Measurements from ENCODE around the gene CLK4.

CLK4 gene

DNA sequence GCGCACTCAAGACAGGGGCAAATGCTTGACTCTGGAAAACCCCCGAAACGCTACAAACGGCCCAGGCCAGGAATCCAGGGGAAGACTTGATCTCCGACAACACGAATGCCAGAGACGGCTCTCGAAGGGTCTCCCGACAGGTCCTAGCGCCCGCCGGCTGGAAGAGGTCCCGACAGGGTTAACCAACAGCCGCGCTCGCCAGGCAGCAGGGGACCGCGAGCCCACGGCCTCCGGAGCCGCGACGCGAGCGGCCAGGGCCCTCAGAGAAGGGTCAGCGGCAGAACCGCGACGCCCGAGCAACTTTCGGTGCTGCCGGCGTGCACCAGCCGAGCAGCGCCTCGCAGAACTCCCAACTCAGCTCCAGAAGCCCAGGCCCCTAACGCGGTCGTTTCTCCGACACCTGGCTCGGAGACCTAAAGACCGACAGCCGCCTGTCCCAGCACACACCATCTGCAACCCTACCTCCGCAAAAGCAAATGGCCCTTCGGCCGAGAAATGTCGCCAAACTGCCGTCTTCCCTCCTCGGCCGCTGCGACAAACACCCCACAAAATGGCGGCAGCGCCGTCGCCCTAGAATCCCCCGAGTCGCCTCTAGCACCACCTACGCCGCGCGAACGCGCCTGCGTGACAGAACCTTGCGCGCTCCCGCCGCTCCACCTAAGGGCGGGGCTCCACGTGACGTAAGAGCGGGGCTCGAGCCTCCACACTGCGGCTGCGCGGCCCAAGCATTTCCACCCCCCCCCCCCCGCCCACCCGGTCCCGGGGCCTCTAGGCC is at the start of gene CLK4:
CLK4 (minus strand) TSS at position 567 of the 775 bp plus-strand sequence. CDS start 3,634 bp downstream, outside the sequence.
- peak; percentile 98 for DNase-seq

DNA sequence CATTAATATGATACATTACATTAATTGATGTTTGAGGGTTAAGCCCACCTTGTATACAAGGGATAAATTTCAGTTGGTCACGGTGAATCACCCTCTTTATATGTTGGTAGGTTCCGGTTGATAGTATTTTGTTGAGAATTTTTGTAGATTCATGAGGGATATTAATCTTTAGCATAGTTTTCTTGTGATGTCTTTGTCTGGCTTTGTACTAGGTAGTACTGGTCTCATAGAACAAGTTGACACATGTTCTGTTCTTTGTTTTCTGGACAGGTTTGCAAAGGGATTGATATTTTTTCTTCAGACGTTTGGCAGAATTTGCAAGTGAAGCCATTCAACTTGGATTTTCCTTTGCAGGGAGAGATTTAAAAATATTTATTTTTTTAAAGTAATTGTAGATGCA is 49.1 kb upstream of the CLK4 start:
- no peak for DNase-seq

DNA sequence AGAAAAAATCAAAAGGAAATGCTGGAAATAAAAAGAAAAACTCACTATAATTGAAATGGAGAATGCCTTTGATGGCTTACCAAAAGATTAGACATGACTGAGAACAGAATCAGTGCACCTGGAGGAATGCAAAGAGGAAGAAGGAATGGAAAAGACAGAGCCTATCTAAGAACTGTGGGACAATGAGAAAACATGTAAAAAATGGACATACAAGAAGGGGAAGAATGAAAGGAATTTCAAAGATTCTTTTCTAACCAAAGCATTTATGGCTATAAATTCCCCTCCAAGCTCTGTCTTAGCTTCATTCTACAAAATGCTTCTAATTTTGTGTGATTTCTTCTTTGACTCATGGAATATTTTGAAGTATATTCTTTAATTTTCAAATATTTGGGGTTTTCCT is 47.5 kb upstream of the CLK4 start:
- DNase-seq: no peak

DNA sequence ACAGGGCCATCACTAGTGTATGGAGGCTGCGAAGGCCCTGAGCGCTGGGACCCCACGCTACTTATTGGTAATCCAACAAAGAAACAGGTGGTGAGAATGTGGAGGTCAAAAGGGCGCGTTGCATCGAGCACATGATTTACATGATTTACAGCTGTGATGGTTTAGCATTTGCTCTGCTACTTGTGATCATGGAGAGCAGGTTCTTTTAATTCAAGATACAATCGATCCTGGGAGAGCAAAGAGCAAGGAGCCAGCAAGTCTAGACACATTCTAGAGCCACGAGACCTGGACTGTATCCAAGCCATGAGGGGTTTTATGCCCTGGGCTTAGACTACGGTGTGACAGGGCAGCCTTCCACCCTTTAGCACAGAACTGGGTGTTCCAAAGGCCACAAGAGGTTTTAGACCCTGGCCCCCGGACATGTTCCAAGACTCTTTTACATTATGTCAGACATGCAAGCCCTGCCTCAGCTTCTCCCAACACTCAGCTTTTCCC is 47.0 kb upstream of the CLK4 start:
- DNase-seq: no peak

DNA sequence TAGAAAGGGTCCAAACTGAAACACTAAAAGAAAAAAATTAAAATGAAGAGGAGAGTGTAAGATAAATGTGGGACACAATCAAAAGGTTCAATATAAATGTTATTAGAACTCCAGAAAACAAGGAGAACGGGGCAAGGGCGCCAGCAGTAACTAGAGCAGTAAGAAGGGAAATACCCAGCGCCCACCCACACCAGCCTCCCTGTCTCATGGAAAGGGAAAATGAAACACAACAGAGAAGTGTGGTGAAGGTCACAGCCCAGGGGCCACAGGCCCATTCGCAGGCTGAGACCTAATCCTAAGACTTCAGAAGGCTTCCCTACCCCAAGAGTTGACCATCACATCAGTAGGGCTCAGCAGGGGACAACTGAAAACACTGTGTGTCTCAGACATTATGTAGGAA is 45.8 kb upstream of the CLK4 start:
- DNase-seq: peak; percentile 33

DNA sequence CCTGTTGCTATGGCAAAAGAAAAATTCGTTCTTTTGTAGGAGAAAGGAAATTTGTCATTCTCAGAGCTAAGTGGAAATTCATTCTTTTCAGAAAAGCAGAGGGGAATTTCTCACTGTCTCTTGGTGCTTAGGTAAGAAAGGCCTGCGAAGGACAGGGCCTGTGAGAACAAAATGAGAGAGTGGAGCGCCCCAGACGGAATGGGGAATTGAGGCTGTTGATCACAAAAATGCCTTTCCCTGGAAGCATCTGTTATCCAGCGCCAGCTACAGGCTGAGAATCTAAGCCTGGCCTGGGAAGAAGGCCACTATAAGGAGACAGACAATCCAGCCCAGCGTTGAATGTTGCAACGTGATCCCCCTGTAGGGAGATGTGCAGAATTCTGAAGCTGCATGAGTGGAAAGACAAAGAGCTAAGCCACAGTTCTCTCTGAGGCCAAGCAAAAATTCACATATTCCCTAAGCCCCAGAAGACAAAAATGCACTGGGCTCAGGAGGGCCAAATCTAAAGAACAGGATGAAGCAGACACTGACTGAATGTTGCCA is 44.8 kb upstream of the CLK4 start:
- no peak for DNase-seq

DNA sequence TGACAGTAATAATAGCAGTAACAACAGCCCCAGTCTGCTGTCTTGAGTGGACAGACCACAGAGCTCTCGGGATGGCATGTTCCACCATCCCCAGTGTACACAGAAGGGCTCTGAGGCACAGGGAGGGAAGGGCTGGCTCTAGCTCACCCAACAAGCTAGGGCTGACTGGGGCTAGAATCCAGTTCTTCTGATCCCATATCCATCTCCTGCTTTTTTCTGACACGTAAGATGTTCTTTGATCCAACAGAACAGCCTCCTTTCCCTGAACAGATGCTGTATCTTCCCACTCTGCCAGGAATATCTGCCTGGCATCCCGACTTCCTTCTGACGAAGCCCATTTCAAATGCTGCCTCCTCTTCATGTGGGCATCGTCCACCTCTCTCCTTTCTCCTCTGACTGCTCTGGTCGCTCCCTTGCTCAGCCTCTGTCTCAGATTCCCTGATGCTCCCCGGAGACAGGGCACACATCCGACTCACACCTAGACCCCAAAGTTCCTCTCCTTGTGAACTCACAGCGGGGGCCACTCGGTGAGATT is 43.6 kb upstream of the CLK4 start:
- DNase-seq: no peak

DNA sequence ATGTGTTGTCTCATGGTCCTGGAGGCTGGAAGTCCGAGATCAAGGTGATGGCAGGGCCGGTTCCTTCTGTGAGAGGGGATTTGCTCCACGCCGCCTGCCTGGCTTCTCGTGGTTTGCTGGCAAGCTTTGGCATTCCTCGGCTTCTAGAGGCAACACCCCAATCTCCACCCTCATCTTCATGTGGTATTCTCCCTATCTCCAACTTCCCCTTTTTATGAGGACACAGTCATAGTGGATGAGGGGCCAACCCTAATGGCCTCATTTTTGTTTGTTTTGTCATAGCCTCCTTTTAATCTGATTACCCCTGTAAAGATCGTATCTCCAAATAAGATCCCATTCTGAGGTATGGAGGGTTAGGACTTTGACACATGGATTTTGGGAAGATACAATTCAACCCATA is 41.7 kb upstream of the CLK4 start:
- DNase-seq: no peak

DNA sequence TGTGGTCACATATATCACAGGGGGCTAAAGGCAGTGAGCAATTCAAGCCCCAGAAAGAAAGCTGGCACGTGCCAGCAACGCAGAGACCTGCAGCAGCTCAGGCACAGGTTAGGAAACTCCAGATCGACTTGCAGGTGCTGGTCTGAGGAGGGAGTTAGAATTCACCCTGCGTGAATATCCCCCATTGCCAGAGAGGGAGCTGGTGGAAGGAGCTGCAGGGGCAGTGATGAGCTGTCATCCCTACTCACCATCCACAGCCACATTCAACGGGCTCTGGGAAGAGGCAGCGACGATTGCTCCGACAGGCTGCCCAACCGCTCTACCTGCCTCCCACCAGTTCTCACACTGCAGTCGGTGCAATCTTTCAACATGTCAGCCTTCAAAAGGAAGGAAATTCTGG is 40.8 kb upstream of the CLK4 start:
- no peak for DNase-seq

DNA sequence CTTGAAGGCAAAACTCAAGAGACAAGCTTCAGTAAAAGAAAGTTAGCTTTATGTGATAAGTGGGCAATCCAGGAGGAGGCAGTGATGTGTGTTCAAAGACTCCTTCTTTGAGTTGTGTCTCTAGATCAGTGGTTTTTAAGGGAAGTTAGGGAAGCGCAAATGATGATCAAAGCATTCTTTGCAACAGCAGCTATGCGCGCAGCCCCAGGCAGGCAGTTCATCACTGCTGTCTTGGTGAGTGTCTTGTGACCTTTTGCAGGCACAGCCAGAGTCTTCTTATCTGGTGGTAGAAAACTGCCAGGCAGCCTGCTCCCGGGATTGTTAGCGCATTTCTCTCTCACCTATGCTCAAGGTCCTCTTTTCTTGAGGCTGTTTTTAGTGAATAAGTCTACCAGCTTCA is 40.3 kb upstream of the CLK4 start:
- DNase-seq: no peak

DNA sequence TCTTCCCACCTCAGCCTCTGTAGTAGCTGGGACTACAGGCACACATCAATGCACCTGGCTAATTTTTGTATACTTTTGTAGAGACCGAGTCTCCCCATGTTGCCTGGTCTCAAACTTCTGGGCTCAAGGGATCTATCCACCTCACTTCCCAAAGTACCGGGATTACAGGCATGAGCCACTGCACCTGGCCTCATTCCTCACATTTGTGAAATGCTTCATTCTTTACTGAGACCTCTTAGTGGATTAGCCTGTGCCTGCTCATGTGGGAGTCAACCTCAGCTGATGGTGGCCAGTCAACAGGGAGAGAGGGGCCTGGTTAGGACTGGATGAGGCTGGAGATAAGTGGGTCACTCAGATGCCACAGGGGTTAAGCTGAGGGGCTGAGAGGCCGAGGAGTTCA is 37.3 kb upstream of the CLK4 start:
- no peak for DNase-seq

DNA sequence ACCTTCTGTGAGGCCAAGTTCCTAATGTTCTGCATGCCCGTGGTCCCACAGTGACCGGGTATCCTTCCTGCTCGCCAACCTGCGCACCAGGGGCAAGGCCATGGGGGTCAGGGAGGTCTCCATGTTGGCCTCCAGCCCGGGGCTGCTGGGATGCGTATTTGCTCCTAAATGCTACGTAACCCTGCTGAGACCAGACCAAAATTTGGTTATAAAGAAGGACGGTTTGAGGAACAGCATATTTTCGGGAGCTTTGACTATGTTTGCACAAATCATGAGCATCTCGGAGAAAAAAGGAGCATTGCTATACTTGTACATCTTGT is 35.7 kb upstream of the CLK4 start:
- no peak for DNase-seq

DNA sequence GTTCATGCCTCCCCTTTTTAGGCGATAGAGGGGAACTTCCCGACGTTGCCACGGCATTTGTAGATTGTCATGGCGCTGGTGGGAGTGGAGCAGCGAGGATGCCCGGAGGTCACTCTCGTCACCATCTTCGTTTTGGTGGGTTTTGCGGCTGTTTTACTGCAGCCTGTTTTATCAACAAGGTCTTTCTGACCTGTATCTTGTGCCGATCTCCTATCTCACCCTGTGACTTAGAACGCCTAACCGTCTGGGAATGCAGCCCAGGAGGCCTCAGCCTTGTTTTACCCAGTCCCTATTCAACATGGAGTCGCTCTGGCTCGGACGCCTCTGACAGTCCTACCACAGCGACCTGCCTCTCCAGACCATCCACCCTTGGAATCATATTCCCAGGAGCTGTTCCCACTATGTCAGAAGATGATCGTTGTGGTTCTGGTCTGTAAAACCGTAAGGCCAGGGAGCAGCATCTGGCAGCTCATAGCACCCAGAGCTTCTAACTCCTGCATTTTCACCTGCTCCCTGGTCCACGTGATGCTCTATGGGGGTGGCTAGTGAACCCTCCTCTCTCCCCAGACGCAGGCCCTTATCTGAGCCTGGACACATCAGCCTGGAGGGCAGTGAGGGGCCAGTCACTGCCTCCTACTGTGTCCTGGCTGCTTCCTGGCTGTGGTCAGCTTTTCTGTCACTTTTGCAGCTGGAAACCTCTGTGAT is 35.1 kb upstream of the CLK4 start:
- DNase-seq: no peak

DNA sequence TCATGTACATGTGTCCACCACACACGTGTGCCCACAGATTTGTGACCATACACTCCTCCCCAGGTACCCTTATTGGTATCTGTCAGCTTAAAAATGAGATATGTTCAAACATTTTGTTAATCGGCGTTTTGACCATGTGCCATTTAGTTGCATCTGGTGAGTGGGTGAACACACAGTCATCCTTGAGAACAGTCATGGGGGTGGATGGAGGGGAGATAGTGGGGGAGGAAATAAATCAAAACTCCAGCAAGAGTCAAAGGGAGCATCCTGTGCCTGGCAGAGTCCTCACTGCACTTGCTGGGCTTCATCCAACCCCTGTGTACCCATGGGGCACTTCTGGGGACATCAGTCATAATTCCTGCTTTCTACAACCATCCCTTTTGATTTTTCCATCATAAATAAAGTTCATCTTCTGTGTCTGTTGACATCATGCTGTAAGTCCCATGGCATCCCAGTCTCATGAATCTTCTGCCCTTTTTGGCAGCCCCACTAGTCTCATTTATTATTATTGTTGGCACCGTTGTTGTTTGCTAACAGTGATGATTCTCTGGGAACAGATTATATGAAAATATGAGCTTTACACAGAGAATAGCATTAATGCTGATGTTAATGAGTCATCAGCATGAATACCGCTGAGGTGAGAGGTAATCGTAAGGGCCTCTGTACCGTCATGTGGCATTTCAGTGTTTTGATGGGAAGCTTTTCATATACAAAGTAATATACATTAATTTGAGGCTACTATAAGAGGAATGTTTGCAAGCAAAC is 24.4 kb upstream of the CLK4 start:
- DNase-seq: no peak

DNA sequence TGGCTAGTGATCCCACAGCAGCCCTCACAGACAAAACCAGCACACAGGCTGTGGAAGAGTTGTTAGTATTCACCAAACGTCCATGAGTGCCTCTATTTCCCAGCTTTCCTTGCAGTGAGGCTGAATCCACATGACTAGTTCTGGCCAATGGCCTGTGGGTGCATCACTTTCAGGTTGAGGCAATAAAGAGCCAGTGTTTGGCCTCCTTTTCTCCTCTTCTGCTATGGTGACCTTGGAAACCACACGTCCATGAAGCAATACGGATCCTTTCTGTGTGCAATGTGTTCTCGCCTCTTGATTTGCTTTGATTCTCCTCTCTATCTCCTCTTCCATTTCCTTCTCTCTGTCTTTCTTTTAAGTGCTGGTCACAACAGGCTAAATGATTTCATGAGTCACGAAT is 23.4 kb upstream of the CLK4 start:
- no peak for DNase-seq

DNA sequence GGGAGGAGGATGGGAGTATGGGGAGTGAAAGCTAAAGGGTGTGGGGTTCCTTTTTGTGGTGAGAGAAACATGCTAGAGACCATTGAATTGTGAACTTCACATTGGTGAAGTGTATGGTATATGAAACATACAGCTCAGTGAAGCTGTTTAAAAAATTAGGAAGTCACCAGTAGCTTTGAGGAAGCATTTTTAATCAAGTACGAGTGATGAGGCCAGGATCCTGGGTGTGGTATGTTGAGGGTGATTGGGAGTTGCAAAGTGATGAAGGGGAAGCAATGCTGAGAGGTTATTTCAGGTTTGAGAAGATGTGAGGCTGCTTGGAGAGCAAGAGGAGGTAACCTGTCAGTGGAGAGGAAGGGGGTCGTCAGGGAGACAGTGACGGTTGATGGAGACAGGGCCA is 22.7 kb upstream of the CLK4 start:
- DNase-seq: no peak

DNA sequence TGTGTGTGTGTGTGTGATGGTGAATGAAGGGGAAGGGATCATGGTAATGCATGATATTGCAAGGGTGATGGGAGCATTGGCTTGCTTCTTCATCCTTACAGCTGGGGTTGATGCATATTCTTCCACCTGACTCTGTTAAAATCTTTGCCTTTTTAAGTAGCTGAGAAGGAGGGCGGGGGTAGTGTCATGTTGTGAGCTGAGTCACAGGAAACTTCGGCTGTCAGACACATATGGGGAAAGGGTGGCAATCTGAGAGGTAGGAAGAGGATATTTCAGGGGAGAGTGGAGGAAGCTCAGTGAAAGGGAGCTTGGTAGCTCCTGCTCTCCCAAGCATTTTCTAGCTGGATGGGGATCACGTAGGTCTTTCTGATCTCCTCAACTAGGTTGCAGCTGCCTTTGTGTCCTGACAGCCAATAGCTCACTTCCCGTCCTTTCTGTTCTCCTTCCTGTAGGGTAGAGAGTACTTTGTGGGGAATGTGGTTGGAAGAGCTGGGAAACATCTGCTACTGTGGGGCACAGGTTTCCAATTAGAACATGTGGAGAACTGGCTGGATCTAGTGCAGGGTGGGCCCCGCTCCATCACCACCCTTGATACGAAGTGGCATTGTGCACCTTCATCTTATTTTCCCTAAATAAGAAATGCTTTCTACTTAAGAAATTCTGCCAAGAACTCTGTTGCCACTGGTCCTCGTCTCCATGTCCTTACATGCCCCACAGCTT is 18.1 kb upstream of the CLK4 start:
- no peak for DNase-seq

DNA sequence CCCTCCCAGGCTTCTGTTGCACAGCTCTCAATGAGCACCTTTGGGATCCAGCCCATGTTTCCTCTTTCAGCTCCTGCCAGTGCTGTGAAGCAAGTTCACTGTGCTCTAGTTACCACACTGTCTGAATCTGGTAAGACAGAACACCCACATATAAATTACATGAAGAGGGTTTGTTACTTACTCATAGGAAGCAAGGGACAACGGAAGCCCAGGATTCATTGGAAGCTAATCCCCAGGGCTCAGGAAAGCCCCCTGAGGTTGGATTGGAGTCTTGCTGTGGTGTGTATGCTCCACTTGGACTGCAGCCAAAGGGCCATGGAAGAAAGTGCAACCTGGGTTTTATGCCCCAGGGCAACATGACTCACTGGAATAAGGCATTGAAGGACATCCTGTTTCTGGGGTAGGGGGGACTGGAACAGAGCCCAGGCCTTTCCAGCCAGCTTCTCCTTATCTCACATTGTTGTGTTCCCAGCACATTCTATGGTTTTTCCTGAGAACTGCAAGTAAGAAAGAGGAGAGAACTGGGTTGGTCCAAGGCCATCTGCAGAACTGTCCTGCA is 15.6 kb upstream of the CLK4 start:
- no peak for DNase-seq

DNA sequence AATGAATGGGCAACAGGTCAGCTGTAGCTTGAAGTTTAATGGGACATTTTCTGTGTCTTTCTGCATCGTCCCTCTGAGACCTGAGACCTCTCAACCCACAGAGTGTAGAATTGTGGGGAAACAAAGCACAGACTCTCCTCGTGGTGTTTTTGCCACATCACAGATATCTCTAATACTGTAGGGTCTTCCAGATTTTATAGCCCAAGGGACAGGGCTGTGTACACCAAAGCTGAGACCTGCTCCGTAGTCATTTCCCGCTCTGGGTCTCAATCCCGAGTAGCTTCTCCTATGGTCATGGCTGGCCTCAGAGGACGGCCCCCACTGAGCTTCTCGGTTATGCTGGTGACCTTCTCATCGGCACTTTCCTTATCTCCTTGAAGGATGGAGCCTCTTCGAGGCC is 14.9 kb upstream of the CLK4 start:
- no peak for DNase-seq

DNA sequence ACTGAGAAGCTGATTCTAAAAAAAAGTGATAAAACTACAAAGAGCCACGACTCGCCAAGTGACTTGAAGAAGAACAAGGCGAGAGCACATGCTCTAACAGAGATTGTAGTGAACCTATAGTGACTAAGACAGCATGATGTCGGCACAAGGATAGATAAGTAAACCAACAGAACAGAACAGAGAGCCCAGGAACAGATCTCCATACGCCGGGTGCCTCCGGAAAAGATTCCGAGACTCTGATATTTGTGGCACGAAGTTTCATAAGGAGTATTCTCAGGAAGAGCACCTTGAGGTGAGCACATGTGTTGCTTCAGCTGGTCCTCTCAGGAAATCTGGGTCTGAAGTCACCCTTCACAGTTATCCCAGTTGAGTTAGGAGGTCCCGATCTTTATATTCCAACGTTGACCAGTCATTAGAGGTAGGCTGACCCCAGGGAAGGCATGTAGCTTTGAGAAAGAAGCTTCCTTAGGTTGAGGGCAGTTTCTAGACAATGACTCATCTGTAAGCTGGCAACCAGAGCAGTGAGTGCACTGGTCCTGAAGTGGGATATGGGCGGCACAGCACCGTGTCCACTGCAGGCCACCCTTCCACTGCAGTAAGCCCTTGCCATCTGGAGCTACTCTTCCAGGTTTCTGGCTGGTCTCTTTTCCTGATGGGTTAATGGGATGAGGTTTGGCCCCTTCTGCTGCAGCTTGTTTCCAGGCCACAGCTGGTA is 13.6 kb upstream of the CLK4 start:
- no peak for DNase-seq

DNA sequence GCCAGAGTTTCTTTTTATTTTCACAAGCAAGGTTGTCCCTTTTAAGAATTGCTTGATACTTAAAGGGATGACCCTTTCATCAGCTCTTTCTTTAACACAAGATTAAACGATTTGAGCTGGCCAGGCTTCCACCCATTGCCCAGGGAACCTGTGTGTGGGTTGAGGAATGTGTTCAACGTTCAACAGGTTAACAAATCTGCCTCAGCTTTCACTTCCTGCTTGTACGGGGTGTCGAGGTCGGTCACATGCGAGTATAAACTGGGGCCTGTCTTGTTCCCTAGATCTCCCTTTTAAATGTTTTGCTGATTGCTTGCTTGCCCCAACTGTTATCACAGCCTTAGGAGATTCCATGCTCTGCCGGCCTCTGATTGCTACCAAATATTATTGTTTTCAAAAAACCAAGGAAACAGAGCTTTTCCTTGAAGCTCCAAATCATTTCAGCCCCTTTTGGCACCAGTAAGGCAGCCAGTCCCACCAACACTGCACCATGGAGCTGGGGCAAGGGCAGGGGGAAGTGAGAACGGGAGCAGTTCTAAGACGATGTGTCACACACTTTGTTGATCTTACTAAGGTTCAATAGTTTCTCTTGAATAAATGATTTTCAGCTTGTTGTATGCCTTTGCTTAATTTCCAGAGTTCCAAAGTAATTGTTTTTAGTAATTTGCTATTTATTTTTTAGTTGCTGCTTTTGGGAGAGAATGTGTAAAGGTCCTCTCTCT is 10.7 kb upstream of the CLK4 start:
- DNase-seq: no peak

Data from activated CD4-positive, alpha-beta T cell treated with anti-CD3 and anti-CD28 coated beads for 48 hours (primary cell).